Spleen (tissue), 7 donors: ENCODE data around the gene GIGYF2.
"Not testable (repeated sequence)": the region's sequence is repeated elsewhere in the genome, so short reads cannot be mapped to it uniquely, and the experiment has no call there.

Experiments
- CTCF ChIP-seq, 11 experiments: fragments of 200-600 bp in 7 of 11; fragments of 450-650 bp in 4 of 11; sonication (generic) in 4 of 11; IDR thresholded peaks in 8 of 11; conservative IDR thresholded peaks in 3 of 11; 1 replicate in 7 of 11; 2 replicates in 4 of 11; pipeline versions ENCODE4 v1.4.0 to v1.8.0; 2016 to 2021; ENCODE audit warnings: antibody characterized with exemption in 11 of 11, inconsistent platforms in 4 of 11, mild to moderate bottlenecking in 1 of 11
- POLR2A ChIP-seq, 3 donors: fragments of 450-650 bp; IDR thresholded peaks; one replicate each; pipeline ENCODE4 v1.5.1; 2017; ENCODE audit warnings: antibody characterized with exemption in 3 of 3, mild to moderate bottlenecking in 1 of 3
- POLR2AphosphoS5 ChIP-seq, 3 donors: sonication (generic); formaldehyde crosslinking; IDR thresholded peaks; one replicate each; pipeline ENCODE4 v1.5.1; 2017; ENCODE audit warnings: antibody characterized with exemption in 3 of 3
- donor health status: DM: no; HTN: no; CAD: no; lungs with moderate emphysema.
- donor health status: DM: no; HTN: no; CAD: no.
- donor health status: DM: no; HTN: no; CAD: no.

GRCh38 chr2:232907718-232908085 is 210.6 kb downstream of the GIGYF2 start:
- TF ChIP-seq CTCF (IDR thresholded peaks at IDR 0.05 in 8 of 11, conservative IDR thresholded peaks at IDR 0.05 in 3 of 11); POLR2A (IDR thresholded peaks at IDR 0.05); POLR2AphosphoS5 (IDR thresholded peaks at IDR 0.05): not testable (repeated sequence)
